HUES64 (cell line): Measurements from ENCODE around the gene ZNF91.

Experiments
- H3K27ac ChIP-seq: 2 replicates; pipeline ENCODE4 v1.7.0; 2013; ENCODE audit warnings: low read depth, low read length, inconsistent platforms
- H3K27me3 ChIP-seq: 2 replicates; pipeline ENCODE4 v1.6.1; 2013; ENCODE audit warnings: mild to moderate bottlenecking, low read length; ENCODE audit not compliant: insufficient read depth
- H3K36me3 ChIP-seq: 2 replicates; pipeline ENCODE4 v1.6.1; 2013; ENCODE audit warnings: mild to moderate bottlenecking, low read length; ENCODE audit not compliant: insufficient read depth
- H3K4me1 ChIP-seq: 2 replicates; pipeline ENCODE4 v1.6.1; 2013; ENCODE audit warnings: mild to moderate bottlenecking, low read length, moderate library complexity; ENCODE audit not compliant: insufficient read depth
- H3K4me3 ChIP-seq: 2 replicates; pipeline ENCODE4 v1.5.1; 2013; ENCODE audit warnings: mild to moderate bottlenecking, low read length, moderate library complexity
- H3K9ac ChIP-seq: 2 replicates; pipeline ENCODE4 v1.6.1; 2013; ENCODE audit warnings: mild to moderate bottlenecking, low read depth, low read length
- H3K9me3 ChIP-seq: 2 replicates; pipeline ENCODE4 v1.6.1; 2013; ENCODE audit warnings: low read depth, low read length; ENCODE audit not compliant: insufficient read depth
- WGBS: fragments of 150-250, 120-280 bp; methylation state at CpG from one replicate; pipeline ENCODE4 v1.1.7; 2013; ENCODE audit warnings: missing lambda C conversion rate; 5-methylcytosine and 5-hydroxymethylcytosine counted together

ZNF91 gene

DNA sequence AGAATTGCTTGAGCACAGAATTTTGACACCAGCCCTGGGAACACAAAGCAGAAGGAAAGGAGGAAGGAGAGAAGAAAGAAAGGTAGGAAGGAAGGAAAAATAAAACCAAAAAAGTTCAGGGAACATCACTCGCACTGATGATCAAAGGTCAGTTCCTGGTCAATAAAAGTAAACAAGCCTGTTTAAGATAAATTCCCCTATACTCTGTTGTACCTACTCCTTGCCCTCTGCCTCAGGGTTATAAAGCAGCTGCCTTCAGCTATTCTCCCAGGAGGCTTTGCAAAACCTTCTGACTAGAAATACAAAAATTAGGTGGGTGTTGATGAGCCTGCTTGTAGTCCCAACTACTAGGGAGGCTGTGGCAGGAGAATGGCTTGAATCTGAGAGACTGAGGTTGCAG is 14.9 kb upstream of the ZNF91 start:
- 93% methylated on average over 1 of the region's 1 CpG for WGBS
- H3K4me1 ChIP-seq: 0 out of 2 replicates have a peak, but pooled peaks cover 2% of the 10 kb centered on the region
- H3K4me3 ChIP-seq: no peak overlapping the region
- H3K9ac ChIP-seq: no peak overlapping the region
- no peaks in the 10 kb centered on the region for H3K27me3 ChIP-seq
- no peak overlapping the region for H3K27ac ChIP-seq
- peaks cover 31% of the 10 kb centered on the region for H3K36me3 ChIP-seq
- no peaks in the 10 kb centered on the region for H3K9me3 ChIP-seq

DNA sequence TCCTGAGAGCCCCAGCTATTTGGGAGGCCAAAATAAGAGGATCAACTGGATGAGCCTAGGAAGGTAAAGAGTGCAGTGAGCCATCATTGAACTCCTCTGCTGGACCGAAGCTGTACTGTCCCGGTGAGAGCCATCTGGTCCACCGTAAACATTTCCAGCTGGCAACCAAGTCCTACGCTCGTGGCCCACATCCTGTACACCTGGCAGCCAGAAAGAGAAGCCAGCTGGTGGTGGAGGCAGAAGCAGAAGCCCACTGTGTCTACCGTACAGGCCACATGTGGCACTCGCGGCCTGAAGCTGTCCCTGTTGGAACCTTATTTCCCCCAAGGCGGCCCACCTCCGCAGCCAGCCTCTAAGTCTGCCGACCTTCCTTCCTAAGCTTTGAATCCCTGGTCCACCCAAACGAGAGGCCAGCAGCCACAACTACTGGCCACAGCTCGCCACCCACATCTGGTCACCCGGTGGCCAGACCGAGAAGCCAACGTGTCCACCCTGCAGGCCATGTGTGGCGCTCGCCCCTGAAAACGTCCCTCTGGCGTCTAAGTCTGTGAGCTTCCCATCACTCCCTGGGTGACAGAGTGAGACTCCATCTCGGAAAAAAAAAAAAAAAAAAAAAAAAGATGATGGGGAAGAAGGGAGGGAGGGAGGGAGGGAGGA is 14.2 kb upstream of the ZNF91 start:
- Histone ChIP-seq H3K9ac (no peak overlapping the region), H3K4me3 (no peak overlapping the region), H3K27ac (no peak overlapping the region), H3K9me3 (no peaks in the 10 kb centered on the region), H3K4me1 (0 out of 2 replicates have a peak, but pooled peaks cover 1% of the 10 kb centered on the region), H3K27me3 (no peaks in the 10 kb centered on the region), H3K36me3 (peaks cover 37% of the 10 kb centered on the region)
- WGBS: 88% methylated on average over 21 of the region's 21 CpGs

DNA sequence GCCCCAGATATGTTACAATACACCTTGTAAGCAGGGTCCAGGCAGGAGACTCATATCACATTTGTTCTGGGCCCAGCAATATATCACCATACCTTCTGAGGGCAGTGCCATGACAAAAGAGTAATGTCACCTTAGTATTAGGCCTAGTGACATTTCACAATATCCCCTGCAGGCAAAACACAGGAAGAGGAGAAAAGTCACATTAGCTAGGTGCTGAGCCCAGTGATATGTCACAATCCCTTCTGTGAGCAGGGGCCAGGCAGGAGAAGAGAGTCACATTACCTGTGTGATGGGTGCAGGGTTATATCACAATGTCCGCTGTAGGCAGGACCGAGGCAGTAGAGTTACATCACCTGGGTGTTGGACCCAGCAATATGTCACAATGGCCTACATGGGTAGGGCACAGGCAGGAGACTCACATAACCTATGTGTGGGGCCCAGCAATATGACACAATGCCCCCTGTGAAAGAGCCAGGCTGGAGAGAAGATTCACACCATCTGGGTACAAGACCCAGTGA is 12.4 kb upstream of the ZNF91 start:
- Histone ChIP-seq H3K36me3 (peaks cover 50% of the 10 kb centered on the region), H3K9ac (no peak overlapping the region), H3K27ac (no peak overlapping the region), H3K9me3 (no peaks in the 10 kb centered on the region), H3K4me1 (no peaks in the 10 kb centered on the region), H3K4me3 (no peak overlapping the region), H3K27me3 (no peaks in the 10 kb centered on the region)
- WGBS: 95% methylated on average over 2 of the region's 2 CpGs

DNA sequence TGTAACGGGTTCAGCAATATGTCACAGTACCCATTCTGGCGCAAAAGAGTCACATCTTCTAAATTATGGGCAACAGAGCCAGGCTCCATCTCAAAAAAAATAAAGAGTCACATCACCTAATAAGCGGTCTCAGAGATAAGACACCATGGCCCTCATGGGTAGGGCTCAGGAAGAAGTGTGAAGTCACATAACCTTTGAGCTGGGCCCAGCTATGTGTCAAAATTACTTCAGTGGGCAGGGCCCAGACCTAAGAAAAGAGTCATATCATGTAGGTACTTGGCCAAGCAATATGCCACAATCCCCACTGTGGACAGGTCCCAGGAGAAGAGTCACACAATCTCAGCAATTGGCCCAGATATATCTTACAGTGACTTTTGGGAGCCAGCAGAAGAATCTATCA is 11.4 kb upstream of the ZNF91 start:
- Histone ChIP-seq H3K27ac (no peak overlapping the region), H3K9ac (no peak overlapping the region), H3K4me3 (no peak overlapping the region), H3K27me3 (no peaks in the 10 kb centered on the region), H3K36me3 (peaks cover 60% of the 10 kb centered on the region), H3K9me3 (no peaks in the 10 kb centered on the region), H3K4me1 (no peaks in the 10 kb centered on the region)
- 95% methylated on average over 3 of the region's 3 CpGs for WGBS

DNA sequence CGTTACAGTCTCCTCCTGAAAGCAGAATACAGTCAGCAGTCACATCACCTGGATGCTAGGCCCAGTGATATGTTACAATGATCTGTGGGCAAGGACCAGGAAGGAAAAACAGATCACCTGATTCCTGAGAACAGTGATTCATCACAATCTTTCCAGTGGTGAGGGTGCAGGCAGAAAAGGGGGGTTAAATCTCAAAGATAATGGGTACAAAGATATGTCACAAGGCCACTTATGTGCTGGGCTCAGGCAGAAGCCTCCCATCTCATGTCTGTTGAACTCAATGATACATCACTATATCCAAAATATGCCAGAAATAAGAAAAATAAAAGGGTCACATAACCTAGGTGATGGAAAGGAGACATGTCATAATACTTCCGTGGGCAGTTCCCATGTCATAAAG is 10.8 kb upstream of the ZNF91 start:
- H3K9me3 ChIP-seq: no peaks in the 10 kb centered on the region
- H3K4me3 ChIP-seq: no peak overlapping the region
- no peaks in the 10 kb centered on the region for H3K27me3 ChIP-seq
- 91% methylated on average over 2 of the region's 2 CpGs for WGBS
- H3K36me3 ChIP-seq: peaks cover 66% of the 10 kb centered on the region
- no peaks in the 10 kb centered on the region for H3K4me1 ChIP-seq
- H3K9ac ChIP-seq: no peak overlapping the region
- H3K27ac ChIP-seq: no peak overlapping the region

DNA sequence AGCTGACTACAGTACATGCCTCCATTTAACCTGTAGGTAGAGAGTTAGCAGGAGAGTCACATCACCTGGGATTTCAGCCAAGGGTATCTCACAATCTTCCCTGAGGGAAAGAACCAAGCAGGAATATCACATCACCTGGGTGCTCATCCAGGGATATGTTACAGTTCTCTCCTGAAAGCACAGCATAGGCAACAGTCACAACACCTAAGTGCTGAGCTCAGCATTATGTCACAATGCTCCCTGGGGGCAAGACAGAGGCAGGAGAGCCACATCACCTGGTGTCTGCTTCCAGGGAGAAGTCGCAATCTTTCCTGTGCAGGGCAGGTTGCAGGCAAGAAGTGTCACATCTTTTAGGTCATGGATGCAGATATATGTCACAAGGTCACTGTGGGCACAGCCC is 9.4 kb upstream of the ZNF91 start:
- Histone ChIP-seq H3K4me1 (no peaks in the 10 kb centered on the region), H3K36me3 (peaks cover 80% of the 10 kb centered on the region), H3K27me3 (no peaks in the 10 kb centered on the region), H3K27ac (no peak overlapping the region), H3K9ac (no peak overlapping the region), H3K4me3 (no peak overlapping the region), H3K9me3 (no peaks in the 10 kb centered on the region)
- 90% methylated on average over 1 of the region's 1 CpG for WGBS

DNA sequence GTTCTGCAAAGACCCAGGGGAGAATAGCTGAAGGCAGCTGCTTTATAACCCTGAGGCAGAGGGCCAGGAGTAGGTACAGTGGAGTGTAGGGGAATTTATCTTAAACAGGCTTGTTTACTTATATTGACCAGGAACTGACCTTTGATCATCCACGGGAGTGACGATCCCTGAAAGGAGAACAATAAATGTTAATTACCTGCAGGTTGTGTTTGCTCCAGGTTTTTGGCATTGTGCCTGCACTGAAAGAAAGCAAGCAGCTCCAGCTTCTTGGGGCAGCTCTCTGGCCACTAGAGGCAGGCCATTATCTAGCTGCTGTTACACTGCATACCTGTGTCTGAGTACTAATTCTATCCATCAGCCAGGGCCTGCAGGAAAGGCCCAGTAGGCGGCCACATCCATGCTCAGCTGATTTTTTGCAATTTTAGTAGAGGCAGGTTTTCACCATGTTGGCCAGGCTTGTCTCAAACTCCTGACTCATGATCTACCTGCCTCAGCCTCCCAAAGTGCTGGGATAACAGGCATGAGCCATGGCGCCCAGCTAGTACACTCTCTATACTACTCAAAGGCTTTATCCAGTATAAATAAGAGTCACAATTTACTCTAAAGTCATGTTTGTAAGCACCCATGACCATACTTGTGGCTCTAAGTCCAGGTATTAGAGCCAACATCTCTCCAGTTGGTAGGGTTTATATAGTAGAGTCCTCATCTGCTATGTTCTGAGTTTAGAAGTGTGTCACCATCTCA is 8.5 kb upstream of the ZNF91 start:
- Histone ChIP-seq H3K27me3 (no peaks in the 10 kb centered on the region), H3K9ac (no peak overlapping the region), H3K27ac (no peak overlapping the region), H3K4me3 (no peak overlapping the region), H3K4me1 (no peaks in the 10 kb centered on the region), H3K36me3 (peaks cover 85% of the 10 kb centered on the region), H3K9me3 (no peaks in the 10 kb centered on the region)
- WGBS: 93% methylated on average over 4 of the region's 4 CpGs

DNA sequence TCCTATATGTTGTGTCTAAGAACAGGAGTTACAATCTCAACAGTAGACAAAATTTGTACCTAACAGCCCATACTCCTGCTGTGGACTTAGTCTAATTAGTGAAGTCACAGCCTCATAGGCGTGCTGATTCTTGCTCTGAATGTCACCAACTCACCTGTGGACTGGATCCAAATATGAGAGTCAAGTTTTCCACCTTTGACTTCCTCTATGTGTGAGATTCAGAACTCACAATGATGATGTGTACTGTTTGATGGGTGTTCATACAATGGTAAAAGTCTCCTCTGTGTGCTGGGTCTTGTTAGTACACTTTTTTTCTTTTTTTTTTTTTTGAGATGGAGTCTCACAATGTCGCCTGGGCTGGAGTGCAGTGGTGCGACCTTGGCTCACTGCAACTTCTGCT is 7.8 kb upstream of the ZNF91 start:
- H3K4me3 ChIP-seq: no peak overlapping the region
- H3K27me3 ChIP-seq: no peaks in the 10 kb centered on the region
- H3K9me3 ChIP-seq: no peaks in the 10 kb centered on the region
- WGBS: 95% methylated on average over 3 of the region's 3 CpGs
- H3K4me1 ChIP-seq: no peaks in the 10 kb centered on the region
- no peak overlapping the region for H3K27ac ChIP-seq
- peaks cover 88% of the 10 kb centered on the region for H3K36me3 ChIP-seq
- no peak overlapping the region for H3K9ac ChIP-seq

DNA sequence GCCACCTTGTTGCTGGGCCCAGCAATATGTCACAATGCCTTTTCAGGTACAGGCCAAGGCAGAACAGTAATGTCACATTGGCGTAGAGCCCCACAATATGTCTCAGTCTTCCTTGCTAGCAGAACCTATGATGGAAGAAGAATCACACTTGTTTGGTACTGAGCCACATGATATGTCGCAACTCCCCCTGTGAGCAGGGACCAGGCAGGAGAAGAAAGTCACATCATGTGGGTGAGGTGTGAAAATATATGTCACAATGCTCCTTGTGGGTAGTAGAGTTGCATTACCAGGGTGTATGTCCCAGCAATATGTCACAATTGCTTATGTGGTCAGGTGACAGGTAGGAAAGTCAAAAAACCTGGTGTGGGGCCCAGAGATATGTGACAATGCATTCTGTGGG is 7.1 kb upstream of the ZNF91 start:
- Histone ChIP-seq H3K36me3 (peaks cover 82% of the 10 kb centered on the region), H3K4me1 (no peaks in the 10 kb centered on the region), H3K9me3 (no peaks in the 10 kb centered on the region), H3K27me3 (no peaks in the 10 kb centered on the region), H3K9ac (no peak overlapping the region), H3K27ac (no peak overlapping the region), H3K4me3 (no peak overlapping the region)
- WGBS: 98% methylated on average over 2 of the region's 2 CpGs

DNA sequence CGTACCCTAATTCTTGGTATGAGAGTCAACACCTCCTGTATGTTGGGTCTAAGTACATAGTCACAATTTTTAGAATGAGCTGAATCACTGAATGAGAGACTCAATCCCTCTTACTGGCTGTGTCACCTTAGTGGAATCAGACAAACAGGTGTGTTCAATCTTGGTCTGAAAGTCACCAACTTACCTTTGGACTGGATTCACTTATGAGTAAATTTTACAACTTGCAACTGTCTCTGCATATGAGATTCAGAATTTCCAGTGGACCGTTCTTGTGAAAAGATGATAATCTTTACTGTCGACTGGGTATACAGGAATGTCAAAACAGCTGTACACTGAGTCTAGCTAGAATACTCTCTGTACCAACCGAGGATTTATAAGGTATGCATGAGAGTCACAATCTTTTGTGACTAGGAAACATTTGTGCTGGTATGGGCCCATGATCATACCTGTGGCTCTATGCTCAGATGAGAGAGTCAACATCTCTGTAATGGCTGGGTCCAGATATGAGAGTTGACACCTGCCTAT is 5.9 kb upstream of the ZNF91 start:
- Histone ChIP-seq H3K27me3 (no peaks in the 10 kb centered on the region), H3K4me1 (no peaks in the 10 kb centered on the region), H3K4me3 (no peak overlapping the region), H3K9ac (no peak overlapping the region), H3K9me3 (no peaks in the 10 kb centered on the region), H3K27ac (no peak overlapping the region), H3K36me3 (peaks cover 73% of the 10 kb centered on the region)
- 95% methylated on average over 4 of the region's 4 CpGs for WGBS

DNA sequence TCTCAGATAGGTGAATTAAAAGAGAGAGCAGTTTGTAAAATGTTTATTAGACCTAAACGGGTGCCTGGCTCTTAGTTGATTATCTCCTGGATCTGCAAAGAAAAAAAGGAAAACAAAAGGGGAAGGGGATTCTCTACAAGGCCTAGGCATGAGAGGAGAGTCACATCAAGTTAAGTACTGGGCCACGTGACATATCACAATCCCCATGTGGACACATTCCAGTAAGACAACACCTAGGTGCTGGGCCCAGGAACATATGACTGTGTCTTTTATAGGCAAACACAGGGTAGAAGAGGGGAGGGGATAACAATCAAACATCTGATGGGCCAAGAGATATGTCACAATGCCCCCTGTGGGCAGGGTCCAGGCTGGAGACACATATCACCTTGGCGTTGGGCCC is 4.2 kb upstream of the ZNF91 start:
- whole genome bisulfite sequencing: 96% methylated on average over 3 of the region's 3 CpGs
- H3K27me3 ChIP-seq: no peaks in the 10 kb centered on the region
- no peaks in the 10 kb centered on the region for H3K4me1 ChIP-seq
- no peak overlapping the region for H3K9ac ChIP-seq
- H3K36me3 ChIP-seq: peaks cover 58% of the 10 kb centered on the region
- no peaks in the 10 kb centered on the region for H3K9me3 ChIP-seq
- H3K4me3 ChIP-seq: no peak overlapping the region
- no peak overlapping the region for H3K27ac ChIP-seq
